ENCODE results near the gene ALG10.
"Not testable (repeated sequence)": the region's sequence is repeated elsewhere in the genome, so short reads cannot be mapped to it uniquely, and the experiment has no call there.

ALG10 gene

GRCh38 chr12:34022079-34022830 lies at the start of gene ALG10:
Gene ALG10, plus strand, starts transcription at chr12:34022496. Its CDS starts 104 bp downstream, at chr12:34022600.
- peak; percentile 97 for DNase-seq (ENCODE audit: low spot score)

GRCh38 chr12:33972884-33973283 lies 49.4 kb upstream of the ALG10 start:
- not testable (repeated sequence) for DNase-seq (ENCODE audit: low spot score)

GRCh38 chr12:33977887-33978286 lies 44.4 kb upstream of the ALG10 start:
- no peak for DNase-seq (ENCODE audit: low spot score)

- no peak for DNase-seq (ENCODE audit: low spot score)
Observed at GRCh38 chr12:33988197-33988805, 34.0 kb upstream of the ALG10 start.

GRCh38 chr12:33988913-33989312 lies 33.4 kb upstream of the ALG10 start:
- DNase-seq (ENCODE audit: low spot score), result no peak

- DNase-seq (ENCODE audit: low spot score), result no peak
Observed at GRCh38 chr12:33994857-33995808, 27.2 kb upstream of the ALG10 start.

- DNase-seq (ENCODE audit: low spot score), result not testable (repeated sequence)
Observed at GRCh38 chr12:34008835-34009234, 13.5 kb upstream of the ALG10 start.

- DNase-seq (ENCODE audit: low spot score), result no peak
Observed at GRCh38 chr12:34016361-34016760, 5.9 kb upstream of the ALG10 start.

- DNase-seq (ENCODE audit: low spot score), result no peak
Observed at GRCh38 chr12:34021071-34021470, 1.2 kb upstream of the ALG10 start.

GRCh38 chr12:34027661-34028060 lies 5.4 kb downstream of the ALG10 start:
- DNase-seq (ENCODE audit: low spot score), result not testable (repeated sequence)

- DNase-seq (ENCODE audit: low spot score), result no peak
Observed at GRCh38 chr12:34030591-34030990, 8.3 kb downstream of the ALG10 start.

- peak; percentile 33 for DNase-seq (ENCODE audit: low spot score)
Observed at GRCh38 chr12:34033628-34034296, 11.5 kb downstream of the ALG10 start.

GRCh38 chr12:34038357-34038756 lies 16.1 kb downstream of the ALG10 start:
- not testable (repeated sequence) for DNase-seq (ENCODE audit: low spot score)

- DNase-seq (ENCODE audit: low spot score), result no peak
Observed at GRCh38 chr12:34046570-34046969, 24.3 kb downstream of the ALG10 start.

- DNase-seq (ENCODE audit: low spot score), result not testable (repeated sequence)
Observed at GRCh38 chr12:34047855-34048254, 25.6 kb downstream of the ALG10 start.

GRCh38 chr12:34048714-34049113 lies 26.4 kb downstream of the ALG10 start:
- DNase-seq (ENCODE audit: low spot score), result no peak

- no peak for DNase-seq (ENCODE audit: low spot score)
Observed at GRCh38 chr12:34051486-34051885, 29.2 kb downstream of the ALG10 start.

- DNase-seq (ENCODE audit: low spot score), result no peak
Observed at GRCh38 chr12:34054938-34055337, 32.6 kb downstream of the ALG10 start.
